GM15510 (cell line): ENCODE results near the gene ATP5F1C.

Experiments used
- POLR2A ChIP-seq: IDR thresholded peaks from 3 replicates; pipeline ENCODE4 v1.6.1; 2011; ENCODE audit warnings: borderline replicate concordance; ENCODE audit not compliant: insufficient read length; ENCODE audit errors: extremely low read depth

The ATP5F1C gene

DNA sequence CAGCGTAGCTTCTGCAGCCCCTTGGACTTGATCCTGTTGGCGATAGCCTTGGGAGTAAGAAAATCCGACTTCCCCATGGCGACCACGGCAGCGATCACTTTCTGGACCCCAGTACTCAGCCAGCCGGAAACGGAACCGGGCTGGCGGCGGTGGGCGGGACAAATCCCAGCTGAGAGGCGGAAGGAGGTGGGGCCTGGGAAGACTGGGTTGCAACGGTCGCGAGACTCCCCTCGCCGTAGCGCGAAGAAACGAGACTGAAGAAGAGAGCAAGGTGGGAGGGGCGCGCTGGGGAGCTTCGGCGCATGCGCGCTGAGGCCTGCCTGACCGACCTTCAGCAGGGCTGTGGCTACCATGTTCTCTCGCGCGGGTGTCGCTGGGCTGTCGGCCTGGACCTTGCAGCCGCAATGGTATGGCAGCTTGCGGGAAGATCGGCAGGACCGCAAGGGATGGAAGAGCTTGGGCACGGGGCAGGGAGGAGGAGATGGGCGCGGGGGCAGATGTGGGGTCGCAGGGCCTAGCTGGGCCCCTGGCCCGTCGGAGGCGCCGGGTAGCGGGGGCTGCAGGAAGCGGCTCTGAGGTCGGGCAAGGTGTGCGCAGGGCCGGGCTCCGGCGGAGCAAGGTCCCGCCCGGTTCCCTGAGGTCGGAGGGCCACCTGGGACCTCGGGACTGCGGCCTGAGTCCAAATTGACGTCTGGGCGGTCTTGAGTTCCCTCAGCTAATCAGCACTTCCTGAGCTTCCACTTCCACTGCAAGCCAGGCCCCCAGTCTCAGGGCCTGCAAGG is at the start of gene ATP5F1C, which contains the start of gene KIN:
Gene ATP5F1C (plus strand): TSS at position 321 of the 782 bp plus-strand sequence. CDS start 31 bp downstream, at position 352.
Gene KIN (minus strand): TSS at position 137 of the 782 bp plus-strand sequence. CDS start 60 bp downstream, at position 77.
- peak; percentile 92 for TF ChIP-seq POLR2A

DNA sequence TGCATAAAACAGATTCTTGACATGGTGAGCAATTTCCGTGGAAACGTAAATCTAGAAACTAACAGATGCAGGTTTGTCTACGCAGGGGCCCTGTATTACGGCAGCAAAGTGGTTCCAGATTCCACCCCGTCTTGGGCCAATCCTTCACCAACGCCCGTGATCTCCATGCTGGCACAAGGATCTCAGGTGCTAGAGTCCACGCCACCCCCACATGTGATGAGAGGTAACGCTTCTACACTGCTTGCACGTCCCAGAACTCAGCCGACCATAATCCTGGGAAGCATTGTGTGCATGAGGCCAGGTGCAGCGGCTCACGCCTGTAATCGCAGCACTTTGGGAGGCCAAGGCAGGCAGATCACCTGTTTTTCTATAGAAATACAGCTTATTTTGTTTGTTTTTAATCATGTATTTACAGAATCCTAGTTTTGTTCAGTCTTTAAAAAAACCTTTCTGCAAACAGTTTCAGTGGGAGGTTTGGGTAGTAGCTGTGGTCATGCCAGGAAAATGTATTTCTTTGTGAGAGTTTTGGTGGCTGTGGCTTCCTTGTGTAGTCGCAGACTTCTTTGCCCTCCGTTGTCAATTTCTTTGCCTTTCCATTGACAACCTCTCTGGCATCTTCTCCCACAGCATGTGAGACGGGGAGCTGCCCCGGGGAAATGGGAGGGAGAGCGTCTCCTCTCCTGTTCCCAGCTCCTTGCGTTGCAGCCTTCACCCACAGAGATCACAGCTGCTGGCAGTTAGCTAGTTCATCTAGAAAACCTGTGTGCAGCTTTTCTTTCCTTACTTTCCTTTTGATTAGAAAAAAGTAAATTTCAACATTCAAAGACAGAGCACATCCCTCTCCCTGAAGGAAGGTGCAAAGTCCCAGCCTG is 49.2 kb upstream of the ATP5F1C start:
- no peak for TF ChIP-seq POLR2A

DNA sequence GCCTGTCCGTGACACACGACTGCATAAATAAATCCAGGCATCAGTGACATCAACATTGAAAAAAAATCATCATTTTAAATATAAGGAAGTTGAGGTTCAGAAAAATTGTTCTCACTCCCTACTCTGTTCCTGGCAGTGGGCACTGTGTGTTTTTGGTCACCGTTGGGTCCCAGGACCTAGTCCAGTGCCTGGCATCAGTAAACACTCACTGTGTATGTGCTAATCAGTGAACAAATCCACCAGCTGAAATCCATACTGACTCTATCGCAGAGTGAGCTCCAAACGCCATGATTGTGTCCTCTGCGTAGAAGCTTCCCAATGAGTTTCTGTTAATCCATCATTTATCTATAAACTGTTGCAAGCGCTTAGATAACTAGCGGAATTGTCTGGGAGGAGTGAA is 43.7 kb upstream of the ATP5F1C start:
- no peak for TF ChIP-seq POLR2A

GRCh38 chr10:7750222-7750621 is 37.8 kb upstream of the ATP5F1C start:
- no peak for TF ChIP-seq POLR2A

- no peak for TF ChIP-seq POLR2A
Observed at GRCh38 chr10:7752251-7752650, 35.7 kb upstream of the ATP5F1C start.

DNA sequence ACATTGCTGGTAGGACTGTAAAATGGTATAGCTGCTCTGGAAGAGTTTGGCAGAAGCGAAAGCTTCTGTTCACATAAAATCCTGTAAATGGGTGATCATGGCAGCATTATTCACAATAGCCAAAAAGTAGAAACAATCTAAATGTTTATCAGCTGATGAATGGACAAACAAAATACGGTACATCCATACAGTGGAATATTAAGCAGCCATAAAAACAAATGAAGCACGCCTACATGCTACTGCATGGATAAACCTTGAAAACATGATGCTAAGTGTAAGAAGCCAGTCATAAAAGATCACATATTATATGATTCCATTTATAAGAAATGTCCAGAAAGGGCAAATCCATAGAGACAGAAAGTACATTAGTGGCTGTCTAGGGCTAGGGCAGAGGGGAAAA is 32.9 kb upstream of the ATP5F1C start:
- no peak for TF ChIP-seq POLR2A

- TF ChIP-seq POLR2A, result no peak
Observed at GRCh38 chr10:7756360-7756992, 31.5 kb upstream of the ATP5F1C start.

DNA sequence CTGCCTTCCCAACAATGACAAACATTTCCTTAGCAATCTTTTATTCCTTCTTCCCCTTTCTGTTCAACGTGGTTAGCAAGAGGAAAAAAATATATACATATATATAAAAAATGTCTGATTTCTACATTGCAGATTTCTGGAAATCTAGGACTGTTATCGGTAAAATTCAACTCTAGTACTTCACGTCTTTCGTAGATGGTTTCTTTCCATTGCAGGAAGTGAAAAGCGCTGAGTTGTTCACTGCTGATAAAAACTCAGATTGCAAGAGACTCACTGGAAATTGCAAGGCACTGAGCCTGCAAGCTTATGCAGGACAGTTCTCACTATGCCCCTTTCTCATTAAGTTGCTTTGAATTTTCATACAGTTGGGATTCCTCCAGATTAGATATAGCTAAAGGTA is 24.0 kb upstream of the ATP5F1C start:
- no peak for TF ChIP-seq POLR2A

- no peak for TF ChIP-seq POLR2A
Observed at GRCh38 chr10:7766241-7766640, 21.7 kb upstream of the ATP5F1C start.

- TF ChIP-seq POLR2A, result no peak
Observed at GRCh38 chr10:7767209-7767608, 20.8 kb upstream of the ATP5F1C start.

GRCh38 chr10:7768417-7768816 is 19.6 kb upstream of the ATP5F1C start:
- no peak for TF ChIP-seq POLR2A

DNA sequence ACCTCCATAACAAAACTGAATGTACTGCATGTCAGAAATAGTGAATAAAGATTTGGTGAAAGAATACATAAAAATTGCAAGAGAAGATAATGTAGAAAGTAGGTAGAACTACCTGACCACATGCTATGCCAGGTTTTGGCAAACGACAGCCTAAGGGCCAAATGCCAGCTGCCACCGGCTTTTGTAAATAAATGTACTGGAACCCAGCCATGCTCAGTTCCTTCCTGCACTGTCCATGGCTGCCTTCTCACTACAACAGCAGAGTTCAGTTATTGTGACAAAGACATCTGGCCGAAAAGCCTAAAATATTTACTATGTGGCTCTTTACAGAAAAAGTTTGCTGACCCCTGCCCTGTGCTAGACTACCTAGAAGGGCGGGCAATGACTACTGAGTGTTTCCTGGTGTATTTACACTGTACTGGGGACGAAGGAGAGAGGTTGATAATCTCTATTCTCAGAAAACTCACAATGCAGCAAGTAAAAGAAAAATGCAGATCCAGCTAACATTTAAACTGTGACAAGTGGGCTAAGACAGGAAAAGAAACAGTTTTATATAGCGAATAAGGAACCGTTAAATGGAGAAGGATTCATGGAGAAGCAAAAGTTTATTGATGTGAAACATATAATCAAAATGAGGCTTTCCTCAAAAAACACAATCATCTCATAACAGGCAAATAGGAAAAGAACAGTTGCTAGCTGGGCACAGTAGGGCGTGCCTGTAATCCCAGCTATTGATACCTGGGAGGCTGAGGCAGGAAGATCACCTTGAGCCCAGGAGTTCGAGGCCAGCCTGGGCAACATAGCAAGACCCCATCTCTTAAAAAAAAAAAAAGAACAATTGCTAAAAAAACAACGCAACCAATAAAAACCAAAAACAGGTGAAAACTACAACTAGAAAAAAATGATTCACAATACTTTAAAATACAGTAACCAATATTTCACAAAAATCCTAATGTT is 13.9 kb upstream of the ATP5F1C start:
- no peak for TF ChIP-seq POLR2A

DNA sequence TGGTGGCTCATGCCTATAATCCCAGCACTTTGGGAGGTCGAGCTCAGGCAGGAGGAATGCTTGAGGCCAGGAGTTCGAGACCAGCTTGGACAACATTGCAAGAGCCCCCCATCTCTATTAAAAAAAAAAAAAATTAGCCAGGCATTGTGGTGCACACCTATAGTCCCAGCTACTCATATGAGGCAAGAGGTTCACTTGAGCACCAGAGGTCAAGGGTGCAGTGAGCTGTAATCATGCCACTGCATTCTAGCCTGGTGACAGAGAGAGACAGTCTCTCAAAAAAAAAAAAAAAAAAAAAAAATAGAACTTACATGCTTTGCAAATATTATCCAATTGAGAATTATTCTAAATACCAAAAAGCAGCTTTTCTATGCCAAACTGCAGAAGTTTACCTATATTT is 11.2 kb upstream of the ATP5F1C start:
- no peak for TF ChIP-seq POLR2A

DNA sequence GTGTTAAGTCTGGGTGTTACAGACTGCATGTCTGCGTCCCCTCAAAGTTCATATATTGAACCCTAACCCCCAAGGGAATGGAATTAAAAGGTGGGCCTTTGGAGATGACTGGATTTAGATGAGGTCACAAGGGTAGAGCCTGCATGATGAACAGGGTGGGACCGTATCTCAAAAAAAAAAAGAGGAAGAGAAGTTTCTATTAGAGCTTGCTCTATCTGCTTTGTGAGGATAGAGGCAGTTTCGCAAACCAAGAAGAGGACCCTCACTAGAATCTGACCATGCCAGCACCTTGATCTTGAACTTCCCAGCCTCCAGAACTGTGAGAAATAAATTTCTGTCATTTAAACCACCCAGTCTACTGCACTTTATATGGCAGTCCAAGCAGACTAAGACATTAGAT is 1.5 kb upstream of the ATP5F1C start:
- no peak for TF ChIP-seq POLR2A
